HG03196 (cell line): Measurements from ENCODE around the gene IFT81.
"Not testable (repeated sequence)": the region's sequence is repeated elsewhere in the genome, so short reads cannot be mapped to it uniquely, and the experiment has no call there.

ENCODE experiments used
- ATAC-seq: cut with Tn5 transposase; IDR thresholded peaks from one replicate; pipeline ENCODE4 v1.9.1; 2021; ENCODE audit not compliant: unreplicated experiment

The IFT81 gene

GRCh38 chr12:110107369-110108281 lies 16.5 kb upstream of the IFT81 start:
- no peak for ATAC-seq

- ATAC-seq = no peak
These were observed 15.7 kb upstream of the IFT81 start for GRCh38 chr12:110108309-110109036.

DNA sequence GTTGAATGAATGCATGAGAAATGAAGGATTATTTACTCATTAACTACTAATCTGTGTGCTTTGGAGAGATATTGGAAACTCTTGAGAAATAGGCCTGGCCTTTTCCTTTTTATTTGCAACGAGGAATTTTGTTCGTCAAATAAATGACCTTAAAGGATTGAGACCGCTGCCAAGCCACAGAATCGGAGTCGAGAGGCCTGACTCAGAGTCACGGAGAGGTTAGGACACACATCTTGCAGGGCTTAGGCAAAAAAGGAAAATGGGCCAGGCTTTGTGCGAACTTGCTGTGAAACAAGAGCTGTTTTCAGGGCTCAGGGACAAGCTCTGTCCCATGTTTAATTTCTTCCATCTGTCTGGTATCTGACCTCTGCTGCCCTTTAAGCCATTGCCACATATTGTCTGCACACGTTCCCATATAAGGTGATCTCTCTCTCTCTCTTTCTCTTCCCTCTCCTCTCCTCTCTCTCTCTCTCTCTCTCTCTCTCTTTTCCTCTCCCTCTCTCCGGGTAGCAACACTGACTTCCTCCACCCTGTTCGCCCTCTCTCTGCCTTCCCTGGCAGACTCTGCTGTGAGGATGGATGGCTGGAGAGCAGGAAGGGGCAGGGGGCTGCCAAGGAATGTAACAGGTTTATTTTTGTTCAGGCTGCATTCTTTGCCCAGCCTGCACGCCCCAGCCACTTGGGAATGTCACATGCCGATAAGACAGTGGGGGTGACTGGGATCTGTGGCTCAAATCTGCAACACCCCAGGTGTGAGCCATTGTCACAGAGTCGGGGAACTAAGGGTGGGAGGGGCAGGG lies 14.9 kb upstream of the IFT81 start:
- ATAC-seq = no peak

DNA sequence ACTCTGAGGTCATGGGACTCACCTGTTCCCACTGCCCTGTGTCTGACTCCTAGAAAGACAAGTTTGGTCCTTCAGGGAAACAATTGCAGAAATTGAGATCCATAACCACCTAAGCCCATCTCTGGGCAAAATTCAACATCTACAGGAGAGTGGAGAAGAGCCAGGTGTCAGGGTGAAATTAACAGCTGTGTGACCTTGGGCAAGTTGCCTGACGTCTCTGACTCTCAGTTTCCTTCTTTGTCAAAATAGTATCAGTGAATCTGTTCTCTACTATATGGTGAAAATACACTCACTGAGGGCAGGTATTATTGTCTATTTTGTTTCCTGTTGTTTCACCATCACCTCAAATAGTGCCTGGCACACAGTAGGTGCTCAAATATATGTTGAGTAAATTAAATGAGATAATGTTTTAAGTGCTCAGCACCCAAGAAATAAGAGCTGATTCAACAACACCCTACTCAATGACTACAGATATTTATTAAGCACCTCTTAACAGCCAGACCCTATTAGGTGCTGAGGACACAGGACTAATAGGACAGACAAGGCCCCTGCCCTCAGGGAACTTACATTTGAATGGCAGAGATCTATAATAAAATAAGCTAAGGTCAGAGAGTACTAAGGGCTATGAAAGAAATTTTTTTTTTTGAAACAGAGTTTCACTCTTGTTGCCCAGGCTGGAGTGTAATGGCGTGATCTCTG lies 14.2 kb upstream of the IFT81 start:
- no peak for ATAC-seq

- ATAC-seq = no peak
These were observed 12.5 kb upstream of the IFT81 start for GRCh38 chr12:110111476-110112334.

GRCh38 chr12:110112335-110112660 lies 11.9 kb upstream of the IFT81 start:
- ATAC-seq = no peak

DNA sequence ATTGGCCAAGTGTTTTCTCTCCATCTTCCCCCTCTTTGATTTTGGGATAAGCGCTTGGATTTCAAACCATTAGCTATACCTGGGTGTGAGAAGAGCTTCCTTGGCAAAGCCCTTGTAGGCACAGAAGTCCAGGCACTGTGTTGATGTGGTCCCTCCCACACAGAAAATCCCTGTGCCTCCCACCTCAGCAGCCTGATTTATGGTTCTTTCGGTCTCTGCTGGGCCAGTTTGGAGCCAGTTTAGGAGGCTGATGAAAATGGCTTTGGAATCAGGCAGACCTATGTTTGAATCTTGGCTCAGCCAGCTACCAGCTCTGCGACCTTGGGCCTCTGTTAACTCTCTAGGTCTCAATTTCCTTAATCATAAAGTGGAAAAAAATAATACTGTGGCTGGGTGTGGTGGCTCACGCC lies 9.6 kb upstream of the IFT81 start:
- no peak for ATAC-seq

- no peak for ATAC-seq
These were observed 8.5 kb upstream of the IFT81 start for GRCh38 chr12:110115675-110116074.

GRCh38 chr12:110116623-110117022 lies 7.5 kb upstream of the IFT81 start:
- ATAC-seq = no peak

GRCh38 chr12:110117210-110117609 lies 6.9 kb upstream of the IFT81 start:
- not testable (repeated sequence) for ATAC-seq

- ATAC-seq = no peak
These were observed 6.0 kb upstream of the IFT81 start for GRCh38 chr12:110117956-110118685.

DNA sequence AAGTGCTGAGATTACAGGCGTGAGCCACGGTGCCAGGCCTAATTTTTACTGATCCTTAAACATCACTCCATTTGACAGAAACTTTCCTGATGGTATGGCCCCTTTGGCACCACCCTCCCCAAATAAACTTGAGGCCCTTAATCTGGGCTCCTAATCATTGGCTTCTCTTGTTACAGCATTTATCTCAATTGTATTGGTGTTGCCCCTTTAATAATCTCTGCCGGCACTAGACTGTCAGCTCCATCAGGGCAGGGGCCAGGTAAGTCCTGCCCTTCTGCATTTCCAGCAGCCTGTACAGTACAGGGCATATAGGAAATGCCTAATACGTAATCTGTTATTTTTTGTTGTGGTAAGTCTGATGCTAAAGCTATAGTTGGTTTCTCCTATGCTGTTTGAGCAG lies 1.2 kb upstream of the IFT81 start:
- no peak for ATAC-seq

- peak; percentile 10 for ATAC-seq
These were observed 263 bp upstream of the IFT81 start for GRCh38 chr12:110123919-110124268.

GRCh38 chr12:110126557-110126956 lies 2.4 kb downstream of the IFT81 start:
- ATAC-seq = no peak

DNA sequence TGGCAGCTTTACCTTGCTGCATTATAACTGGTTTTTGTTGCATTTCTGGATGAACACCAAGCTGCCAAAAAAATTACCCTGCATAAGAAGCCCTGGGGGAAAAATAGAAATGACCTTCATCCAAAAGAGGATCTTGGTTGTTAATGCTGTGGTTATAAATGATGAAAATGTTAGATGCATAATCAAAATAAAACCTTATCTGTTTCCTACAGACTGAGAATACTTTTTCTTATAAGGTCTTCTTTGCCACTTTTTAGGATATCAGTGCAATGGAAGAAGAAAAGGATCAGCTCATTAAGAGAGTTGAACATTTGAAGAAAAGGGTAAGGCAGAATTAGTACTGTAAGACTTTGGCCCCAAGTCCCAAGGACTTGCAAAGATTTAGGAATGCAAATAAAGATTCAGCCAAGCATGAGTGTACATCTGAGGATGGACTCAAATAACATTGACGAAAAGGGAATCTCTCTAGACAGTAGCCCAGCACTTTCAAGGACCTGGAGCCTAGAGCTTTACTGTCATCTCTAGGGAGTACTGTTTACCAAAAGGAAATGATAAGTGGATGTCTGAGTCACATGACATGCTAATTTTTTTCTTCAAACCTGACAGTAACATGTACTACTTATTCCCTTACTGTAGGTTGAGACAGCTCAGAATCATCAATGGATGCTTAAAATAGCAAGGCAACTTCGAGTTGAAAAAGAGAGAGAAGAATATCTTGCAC lies 10.7 kb downstream of the IFT81 start:
- no peak for ATAC-seq

DNA sequence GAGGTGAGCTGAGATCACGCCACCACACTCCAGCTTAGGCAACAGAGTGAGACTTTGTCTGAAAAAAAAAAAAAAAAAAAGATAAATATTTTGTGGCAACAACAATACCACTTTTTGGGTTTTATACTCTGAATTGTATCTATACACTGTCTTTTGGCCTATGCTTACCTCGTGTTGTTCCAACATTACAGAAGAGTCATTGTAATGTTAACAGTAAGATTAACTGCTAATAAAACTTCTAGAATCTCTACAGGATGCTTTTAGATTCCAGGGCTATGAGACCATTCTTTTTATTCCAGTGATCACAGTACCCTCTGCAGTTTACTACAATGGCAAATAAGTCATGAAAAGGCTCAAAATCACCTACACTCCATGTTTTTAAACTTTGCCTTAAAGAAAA lies 11.6 kb downstream of the IFT81 start:
- no peak for ATAC-seq

GRCh38 chr12:110137786-110138185 lies 13.6 kb downstream of the IFT81 start:
- no peak for ATAC-seq

DNA sequence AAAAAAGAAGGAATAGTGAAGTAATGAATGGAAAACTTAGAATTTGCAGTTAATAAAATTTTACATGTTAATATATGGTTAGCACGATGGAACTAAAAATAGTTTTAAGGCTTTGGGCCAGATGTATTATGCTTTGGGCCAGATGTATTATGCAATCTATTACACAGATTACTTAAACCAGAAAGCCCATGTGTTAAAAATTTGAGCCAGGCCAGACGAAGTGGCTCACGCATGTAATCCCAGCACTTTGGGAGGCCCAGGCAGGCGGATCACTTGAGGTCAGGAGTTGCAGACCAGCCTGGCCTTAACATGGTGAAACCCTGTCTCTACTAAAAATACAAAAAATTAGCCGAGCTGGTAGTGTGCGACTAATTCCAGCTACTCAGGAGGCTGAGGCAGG lies 17.2 kb downstream of the IFT81 start:
- ATAC-seq = no peak

DNA sequence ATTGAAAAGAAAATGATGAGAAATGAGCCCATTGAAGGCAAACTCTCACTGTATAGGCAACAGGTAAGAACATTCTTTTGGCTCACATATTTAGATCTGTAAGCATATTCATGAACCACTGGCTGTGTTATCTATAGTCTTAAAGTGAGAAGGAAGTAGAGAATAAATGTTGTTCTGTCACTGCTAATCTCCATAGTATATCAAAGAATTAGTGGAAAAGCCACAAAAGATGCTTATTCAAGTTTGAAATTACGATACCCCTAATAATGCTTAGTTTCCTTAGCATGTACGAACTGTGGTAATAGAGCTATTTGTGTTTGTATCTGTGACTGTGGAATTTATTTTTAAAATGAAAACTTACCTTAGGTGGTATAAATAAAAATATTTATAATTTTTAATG lies 22.8 kb downstream of the IFT81 start:
- no peak for ATAC-seq
